ENCODE measurements around the gene TSPAN14.
"Not testable (repeated sequence)": the region's sequence is repeated elsewhere in the genome, so short reads cannot be mapped to it uniquely, and the experiment has no call there.

Gene TSPAN14

DNA sequence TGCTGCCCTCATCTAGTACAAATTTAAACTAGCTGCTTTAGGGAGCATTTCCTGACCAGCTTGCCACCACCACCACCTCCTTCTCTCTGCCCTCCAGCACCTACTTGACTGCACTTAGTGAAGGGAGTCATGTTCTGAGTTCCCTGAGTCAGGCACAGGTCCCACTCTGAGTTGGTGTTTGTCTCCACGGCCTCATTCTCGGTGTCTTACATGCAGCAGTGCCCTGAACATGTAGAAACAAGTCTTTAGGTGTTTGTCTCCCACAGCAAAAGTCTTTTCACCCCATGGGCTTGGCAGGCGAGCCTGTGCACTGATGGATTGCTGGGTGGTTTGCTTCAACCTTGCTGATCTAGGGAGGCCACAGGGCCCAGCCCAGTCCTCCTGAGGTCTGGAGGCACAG lies 16.9 kb downstream of the TSPAN14 start:
- no peak for DNase-seq

DNA sequence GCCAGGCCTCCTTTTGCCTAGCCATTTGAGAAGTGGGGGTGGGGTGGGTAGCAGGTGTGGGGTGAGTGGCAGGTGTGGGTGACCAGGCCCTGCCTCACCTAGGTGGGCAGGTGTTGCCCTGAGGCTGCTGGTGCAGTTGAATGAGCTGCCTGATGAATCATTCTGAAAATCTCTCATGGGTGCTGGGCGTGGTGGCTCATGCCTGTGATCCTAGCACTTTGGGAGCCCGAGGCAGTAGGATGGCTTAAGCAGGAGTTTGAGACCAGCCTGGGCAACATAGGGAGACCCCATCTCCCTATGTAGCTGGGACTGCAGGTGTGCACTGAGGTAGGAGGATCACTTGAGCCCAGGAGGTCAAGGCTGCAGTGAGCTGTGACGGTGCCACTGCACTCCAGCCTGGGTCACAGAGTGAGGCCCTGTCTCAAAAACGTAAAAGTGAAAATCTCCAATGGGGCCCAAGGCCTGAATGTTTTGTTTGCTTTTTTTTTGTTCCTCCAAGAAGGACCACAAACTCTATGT lies 17.7 kb downstream of the TSPAN14 start:
- DNase-seq, result peak in 2 of 3 experiments; percentile 36 to 58

DNA sequence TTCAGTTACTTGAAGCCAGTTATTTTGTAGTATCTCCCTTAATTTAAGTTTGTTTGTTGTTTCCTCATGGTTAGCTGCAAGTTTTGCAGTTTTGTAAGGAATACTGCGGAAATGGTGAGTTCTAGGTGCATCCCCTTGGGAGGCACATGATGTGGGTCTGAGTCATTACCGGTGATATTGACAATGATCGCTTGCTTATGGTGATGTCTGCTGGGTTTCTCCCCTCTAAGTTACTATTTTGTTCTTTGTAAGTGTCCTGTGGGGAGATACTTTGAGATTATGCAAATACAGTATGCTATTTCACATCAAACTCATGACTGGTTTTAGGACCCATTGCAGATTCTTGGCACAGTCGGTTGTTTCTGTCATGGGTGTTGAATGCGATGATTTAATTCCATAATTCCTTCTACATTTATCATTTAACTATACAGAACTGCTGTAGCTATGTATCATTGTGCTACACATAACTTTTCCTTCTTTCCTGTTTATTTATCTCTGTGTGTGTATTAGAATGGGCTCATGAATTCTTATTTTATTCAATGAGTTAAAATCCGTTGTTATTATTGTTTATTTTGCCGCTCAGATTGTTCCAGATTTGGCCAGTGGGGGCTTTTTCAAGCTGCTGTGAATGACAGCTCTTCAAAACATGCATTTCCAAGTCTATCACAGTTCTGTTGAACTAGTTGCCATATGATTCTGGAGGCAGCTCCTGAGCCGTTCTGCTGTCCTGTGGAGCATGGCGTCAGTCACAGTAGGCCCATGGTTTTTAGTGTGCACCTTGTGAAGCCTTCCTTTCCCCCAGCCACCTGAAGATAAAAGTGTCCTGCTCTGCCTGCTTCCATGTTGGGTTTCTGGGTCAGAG lies 18.4 kb downstream of the TSPAN14 start:
- no peak for DNase-seq

DNA sequence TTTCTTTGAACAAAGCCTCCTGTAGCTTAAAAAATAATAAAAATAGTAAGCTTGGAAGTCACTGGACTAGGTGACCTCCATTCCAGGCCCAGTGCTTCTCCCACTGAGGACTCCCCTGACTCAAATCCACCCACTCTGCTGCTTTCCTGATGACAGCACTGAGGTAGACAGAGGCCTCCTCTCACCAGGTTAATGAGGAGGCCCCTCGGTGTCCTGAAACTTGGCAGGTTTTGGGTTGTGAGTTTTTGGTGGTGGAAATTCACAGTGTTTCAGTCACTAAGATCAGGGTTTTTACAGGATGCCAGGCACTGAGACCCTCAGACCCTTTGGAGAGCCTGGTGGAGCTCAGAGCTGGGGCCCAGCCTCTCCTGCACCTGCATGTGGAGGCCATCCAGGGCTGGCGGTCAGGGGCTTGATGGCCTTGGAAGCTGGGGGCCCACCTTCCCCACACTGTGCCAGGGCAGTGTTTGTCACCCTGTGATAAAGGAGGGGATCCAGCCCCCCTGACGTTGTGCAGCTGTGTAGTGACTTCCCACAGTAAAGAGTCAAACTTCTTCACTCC lies 19.1 kb downstream of the TSPAN14 start:
- DNase-seq, result no peak

DNA sequence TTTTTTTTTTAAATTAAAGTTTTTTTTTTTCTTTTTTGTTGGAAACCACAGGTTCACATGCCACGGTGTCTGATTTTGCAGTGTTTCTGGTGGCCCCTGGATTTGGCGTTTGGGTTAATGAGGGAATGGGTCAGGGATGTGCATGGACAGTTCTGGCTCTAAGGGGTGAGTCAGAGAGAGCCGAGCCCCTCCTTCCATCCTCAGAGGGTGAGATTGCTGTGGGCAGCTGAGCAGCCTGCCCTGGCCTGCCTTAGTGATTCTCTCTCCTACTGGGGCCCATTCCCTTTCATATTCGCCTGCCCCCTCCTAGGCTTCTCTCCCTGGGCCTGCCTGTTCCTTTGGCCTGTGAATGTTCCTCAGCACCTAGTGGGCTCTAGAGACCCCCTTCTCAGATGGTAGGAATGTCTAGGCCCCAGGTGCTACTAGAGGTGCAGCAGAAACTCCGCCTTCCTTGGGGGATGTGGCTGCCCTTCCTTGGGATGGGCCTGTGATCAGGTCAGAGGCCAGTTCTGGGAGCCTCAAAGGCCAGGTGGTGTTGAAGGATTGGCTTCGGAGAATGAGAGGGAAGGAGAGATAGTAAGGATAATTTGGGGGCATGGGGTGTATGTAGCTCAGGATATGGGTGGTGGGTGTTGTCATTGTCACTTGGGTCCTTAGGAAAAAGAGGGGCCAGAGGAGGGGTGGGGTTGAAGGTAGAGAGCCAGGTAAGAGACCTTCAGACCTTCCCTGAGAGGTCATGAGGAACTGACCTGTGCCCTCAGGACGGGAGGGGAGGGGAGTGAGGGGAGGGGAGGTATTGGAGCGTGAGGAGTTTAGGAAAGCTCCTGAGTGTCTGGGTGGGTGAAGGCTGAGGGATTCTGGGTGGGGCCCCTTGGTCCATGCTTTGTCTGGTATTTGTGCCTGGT lies 19.8 kb downstream of the TSPAN14 start:
- DNase-seq, result no peak

DNA sequence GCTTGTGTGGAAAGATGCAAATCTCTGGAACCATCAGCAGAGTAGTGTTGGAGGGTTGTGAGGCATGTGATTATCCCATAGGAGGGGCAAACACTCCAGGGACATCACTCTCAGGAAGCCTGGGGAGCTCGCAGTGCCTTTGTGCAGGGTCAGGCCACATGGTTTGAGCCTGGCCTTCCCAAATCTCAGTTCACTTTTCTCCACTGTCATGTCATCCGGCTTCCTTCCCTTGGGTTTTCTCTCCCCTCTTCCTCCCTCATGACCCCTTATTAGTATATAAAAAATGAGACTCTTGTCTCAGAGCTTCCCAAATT lies 20.4 kb downstream of the TSPAN14 start:
- DNase-seq, result no peak

DNA sequence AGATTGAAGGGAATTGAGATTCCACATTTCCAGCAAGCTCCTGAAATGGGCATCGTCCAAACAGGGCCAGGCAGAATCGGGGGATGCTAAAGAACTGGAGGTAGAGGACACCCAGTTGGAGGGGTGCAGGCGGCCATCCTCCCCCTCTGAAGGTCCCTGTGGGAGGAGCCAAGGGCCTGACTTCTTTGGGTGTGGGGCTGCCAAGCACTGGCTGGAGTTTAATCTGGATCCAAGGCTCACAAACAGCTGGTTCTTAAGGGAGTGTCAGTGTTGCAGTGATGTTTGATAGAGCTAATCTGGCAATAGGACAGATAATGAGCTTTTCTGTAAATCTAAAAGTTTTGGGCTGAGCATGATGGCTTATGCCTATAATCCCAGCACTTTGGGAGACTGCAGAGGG lies 20.8 kb downstream of the TSPAN14 start:
- DNase-seq, result no peak

DNA sequence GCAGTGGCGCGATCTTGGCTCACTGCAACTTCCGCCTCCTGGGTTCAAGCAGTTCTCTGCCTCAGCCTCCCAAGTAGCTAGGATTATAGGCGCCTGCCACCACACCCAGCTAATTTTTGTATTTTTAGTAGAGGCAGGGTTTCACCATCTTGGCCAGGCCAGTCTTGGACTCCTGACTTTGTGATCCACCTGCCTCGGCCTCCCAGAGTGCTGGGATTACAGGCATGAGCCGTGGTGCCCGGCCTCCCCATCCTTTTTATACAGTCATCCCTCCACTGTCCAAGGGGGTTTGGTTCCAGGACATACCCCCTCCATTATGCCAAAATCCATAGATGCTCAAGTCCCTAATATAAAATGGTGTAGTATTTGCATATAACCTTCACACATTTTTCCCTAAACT lies 21.5 kb downstream of the TSPAN14 start:
- not testable (repeated sequence) for DNase-seq

DNA sequence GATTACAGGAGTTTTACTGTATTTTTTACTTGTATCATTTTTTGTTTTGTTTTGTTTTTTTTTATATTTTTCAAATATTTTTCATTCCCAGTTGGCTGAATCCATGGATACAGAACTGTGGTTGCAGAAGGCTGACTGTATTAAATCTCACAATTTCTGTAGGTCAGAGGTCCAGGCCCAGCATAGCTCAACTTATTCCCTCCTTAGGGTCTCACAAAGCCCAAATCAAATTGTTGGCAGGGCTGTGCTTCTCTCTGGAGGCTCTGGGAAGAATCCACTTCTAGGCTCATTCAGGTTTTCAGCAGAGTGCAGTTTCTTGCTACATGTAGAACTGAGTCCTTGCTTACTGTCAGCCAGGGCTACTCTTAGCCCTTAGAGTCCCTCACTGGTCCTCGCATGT lies 22.6 kb downstream of the TSPAN14 start:
- DNase-seq, result no peak

DNA sequence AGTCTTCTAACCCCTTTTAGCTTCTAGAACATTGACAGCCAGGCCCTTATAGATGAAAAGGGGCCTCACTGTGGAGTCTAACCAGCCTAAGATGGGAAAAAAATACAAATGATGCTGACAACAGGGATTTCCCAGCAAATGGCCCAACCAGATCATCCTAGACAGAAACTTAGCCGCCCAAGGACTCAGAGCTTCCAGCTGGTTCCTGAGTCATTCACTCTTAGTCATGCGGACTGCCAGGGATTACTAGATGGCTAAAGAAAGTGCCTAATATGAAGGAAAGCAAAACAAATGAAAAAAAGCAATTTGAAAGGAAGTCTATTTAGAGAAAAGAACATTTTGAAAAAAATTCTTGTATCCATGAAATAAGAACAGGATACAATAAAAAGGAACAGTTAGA lies 23.7 kb downstream of the TSPAN14 start:
- no peak for DNase-seq

DNA sequence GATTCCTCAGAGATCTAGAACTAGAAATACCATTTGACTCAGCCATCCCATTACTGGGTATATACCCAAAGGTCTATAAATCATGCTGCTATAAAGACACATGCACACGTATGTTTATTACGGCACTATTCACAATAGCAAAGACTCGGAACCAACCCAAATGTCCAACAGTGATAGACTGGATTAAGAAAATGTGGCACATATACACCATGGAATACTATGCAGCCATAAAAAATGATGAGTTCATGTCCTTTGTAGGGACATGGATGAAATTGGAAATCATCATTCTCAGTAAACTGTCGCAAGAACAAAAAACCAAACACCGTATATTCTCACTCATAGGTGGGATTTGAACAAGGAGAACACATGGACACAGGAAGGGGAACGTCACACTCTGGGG lies 26.3 kb downstream of the TSPAN14 start:
- DNase-seq, result not testable (repeated sequence)

DNA sequence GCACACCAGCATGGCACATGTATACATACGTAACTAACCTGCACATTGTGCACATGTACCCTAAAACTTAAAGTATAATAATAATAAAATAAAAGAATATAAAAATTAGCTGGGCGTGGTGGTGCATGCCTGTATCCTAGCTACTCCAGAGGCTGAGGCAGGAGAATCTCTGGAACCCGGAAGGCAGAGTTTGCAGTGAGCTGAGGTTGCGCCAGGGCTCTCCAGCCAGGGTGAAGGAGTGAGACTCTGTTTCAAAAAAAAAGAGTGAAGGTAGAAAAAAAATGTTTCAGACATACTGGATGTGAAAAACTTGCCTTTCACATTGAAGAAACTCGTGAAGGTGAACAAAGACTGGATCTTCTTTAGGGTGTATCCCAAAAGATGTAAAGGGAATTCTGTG lies 26.7 kb downstream of the TSPAN14 start:
- DNase-seq, result no peak

DNA sequence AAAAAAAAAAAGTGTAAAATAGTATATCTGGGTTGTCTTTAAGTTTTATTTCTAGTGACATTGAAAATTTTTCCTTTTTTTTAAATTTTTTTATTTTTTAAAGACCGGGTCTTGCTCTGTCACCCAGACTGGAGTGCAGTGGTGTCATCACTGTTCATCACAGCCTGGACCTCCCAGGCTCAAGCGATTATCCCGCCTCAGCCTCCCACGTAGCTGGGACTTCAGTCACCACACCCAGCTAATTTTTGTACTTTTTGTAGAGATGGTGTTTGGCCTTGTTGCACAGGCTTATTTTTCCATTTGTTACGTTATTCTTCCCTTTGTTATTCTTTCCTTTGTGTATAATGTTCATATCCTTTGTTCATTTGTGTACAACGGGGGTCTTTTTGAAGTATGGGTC lies 30.1 kb downstream of the TSPAN14 start:
- no peak for DNase-seq

DNA sequence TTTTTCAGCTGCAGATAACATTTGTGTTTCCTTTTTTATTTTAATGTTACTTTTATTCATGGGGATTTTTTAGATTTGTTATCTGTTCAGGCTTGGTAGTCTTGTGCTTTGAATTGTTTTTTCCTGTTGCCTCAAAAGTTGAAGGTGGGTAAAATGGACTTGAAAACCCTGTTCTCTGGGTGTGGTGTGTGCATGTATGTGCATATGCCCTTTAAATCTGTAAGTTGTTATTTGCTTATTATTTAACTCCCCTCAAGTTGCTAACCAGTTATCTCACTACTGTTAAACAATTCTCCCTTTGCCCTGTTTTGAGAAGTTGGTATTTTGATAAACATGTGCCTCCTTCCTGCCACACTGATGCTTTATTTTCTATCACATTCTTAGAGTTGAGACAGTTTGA lies 30.6 kb downstream of the TSPAN14 start:
- DNase-seq, result no peak

DNA sequence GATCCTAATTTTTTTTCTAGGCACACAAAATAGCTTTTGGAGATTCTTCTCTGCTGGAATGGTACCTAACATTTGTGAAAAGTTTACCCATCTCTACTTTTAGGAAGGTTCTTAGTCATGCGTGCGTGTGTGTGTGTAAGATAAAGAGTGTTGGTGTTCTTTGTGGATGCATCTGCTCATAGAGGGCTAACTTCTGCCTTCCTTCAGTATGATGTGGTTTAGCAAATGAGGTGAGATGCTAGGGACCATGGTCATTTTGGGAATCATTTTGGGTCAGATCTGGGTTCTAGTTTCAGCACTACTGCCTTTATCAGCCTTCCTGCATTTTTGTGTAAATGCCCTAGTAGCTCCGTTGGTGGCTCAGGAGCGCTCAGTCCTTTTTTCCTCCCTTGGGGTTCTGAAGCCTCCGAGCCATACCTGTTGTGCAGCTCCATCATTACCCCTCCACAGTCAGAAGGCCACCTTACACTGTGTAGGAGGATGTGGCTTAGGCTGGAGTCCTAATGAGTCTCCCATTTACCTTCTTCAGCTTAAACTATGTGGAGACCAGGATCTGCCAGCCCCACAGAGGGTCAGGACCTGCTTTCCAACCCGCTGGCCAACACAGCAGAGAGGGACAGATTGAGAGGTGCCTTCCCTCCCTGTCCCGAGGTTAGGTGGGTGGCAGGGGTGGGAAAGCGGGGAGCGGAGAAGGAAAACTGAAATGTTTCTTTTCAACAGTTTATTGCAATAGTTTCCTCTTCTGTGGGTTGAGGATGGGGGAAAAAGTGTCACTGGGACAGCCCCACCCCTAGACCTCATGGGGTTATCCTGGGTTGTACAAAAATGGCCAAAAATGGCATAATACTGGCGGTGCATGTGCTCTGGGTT lies 31.2 kb downstream of the TSPAN14 start:
- DNase-seq, result no peak

DNA sequence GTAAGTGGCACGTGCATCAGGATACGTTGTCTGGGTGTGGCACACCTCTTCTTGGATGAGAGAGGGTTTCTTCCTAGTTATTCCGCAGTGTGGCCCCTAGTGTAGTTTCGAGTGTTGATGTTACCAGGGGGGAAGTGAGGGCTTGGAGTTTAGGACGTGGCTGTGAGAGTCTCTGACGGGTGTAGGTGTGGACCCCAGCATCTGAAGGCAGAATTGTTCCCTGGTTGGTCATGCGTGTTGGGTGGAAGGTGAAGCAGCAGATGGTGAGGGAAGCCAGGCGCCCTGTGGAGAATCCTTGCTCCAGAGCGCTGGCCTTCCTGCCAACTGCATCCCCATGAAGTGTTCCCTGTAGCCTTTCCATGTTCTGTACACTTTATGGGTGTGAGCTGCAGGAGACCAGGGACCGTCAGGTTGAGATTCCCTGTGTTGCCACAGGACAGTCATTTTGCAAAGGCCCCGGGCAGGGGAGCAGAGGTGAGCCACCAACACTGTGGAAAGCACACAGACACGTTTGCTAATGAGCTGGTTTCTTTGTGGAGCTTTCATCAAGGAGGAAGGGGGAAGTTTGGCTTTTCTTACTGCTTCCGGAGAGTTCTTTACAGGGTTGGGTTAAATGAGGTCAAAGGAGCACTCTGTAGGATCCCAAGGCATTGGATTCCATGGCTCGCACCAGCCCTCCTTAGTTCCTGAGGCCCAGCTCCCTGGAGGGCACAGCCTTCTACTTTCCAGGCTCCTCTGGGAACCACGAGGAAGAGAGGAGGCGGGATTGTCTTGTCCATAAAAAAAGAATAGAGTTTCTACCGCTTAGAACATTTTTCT lies 32.0 kb downstream of the TSPAN14 start:
- no peak for DNase-seq

DNA sequence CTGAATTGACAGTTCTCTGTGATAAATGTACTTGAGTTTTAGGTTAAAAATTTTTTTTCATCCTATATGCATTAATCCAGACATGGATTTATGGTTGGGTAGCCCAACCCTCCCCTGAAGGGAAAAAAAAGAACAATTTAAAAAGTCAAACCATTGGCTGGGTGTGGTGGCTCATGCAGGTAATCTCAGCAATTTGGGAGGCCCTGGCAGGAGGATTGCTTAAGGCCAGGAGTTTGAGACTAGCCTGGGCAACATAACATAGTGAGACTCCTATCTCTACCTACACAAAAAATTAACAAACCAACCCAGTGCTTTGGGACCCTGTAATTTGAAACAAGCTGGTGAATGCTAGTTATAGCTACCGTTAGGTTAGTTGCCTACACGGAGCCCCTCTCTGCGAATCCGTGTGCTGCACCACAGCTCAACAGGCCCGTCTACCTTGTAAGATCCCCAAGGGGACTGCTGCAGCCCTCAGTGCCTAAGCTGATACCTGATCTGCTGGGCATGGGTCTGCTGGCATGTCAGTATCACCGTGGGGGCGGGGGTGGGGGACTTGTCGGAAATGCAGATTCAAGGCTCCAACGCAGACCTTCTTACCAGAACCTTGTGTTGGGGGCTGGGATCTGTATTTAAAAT lies 32.8 kb downstream of the TSPAN14 start:
- no peak for DNase-seq

DNA sequence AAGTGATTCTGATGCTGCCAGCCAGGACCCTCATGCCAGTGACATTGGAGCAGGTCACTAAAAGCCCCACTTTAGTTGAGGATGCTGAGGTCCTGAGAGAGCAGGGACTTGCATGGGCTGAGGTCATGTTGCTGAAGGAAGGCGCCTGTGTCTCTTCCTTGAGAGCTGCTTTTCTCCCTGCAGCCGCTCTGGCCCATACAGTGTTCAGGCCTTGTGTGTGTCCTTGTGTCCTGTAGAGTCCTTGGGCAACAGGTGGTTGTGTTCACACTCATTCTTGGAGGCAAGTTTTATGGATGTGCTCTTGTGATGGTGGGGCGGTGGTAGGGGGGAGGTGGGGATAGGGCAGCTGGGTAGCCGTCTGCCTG lies 33.3 kb downstream of the TSPAN14 start:
- DNase-seq, result no peak

DNA sequence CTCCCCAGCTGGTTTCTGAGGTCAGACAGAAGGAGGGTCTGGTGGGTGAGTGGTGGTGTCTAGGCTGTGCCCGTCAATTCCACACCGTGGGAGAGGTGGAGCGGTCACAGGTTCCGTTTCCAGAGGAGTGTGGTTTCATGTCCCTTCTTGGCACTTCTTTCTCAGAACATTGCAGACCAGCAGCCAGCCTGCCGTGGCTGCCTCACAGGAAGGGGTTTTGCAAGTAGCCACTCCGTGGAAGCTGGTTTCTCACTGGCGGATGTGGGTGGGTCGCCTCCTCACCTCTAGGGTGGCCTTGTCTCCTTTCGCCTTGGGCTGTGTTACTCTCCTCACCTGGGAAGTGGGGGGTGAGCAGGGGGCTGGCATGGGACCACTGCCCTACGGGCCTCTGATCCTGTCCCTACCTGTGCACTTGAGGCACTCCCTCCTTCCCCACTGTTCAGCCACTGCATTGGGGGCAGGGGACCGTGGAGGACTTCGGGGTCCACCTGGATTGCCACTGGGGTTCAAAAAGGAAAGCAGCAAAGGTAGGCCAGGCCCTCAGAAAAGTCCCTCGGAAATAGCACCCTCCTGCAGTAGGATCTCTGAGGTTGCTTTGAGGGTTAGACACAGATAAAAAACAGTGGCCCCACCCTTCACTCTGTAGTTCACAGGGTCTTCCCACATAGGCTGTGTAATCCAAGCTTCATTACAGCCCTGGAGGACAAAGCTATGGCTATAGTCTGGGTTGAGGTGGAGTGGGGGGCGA lies 33.9 kb downstream of the TSPAN14 start:
- no peak for DNase-seq

DNA sequence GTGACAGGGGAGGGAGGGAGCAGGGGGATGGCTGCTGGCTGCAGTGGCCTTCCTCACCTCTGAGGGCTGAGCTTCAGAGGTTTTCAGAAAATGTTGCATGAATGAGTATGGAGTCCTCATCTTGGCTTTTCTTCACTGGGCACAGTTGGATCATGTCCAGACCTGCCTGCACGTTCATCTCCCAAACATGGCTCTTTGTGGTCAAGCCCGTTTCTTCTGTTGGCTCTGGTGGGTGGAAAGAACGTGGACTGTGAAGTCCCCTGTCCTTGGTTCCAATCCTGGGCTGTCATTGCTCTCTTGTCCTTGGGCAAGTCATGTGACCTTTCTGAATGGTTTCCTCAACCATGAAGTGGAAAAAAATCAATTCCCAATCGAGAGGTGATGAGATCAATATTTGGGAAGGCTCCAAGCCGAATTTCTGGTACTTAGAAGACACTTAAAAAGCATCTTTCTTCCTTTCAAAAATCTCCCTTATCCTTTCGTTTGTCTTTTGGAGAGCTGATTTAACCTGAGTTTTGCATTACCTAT lies 34.5 kb downstream of the TSPAN14 start:
- no peak for DNase-seq

Data from NCI-H1417 (cell line).